Measurements from ENCODE around the gene NHS.

The NHS gene

DNA sequence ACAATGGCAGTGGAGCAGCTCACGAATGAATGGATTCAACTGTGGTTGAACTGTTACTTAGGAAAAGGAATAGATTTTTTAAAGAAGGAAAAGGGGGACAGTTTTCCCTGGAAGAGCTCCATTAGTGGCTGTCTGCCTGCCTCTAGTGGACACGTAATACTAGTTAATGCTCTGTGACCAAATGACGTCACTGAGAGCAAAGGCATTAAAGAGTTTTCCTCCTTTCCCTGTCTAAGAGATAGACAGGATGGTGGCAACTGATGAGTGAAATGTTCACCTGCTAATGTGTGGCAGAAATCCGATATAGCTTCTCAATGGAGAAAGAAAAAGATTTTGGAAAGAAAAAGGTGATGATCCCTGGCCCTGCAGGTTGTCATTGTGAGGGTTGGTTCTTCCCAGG is 310.0 kb downstream of the NHS start:
- Histone ChIP-seq H3F3A (ENCODE audit: control insufficient read depth, insufficient read depth) (no peaks in the 10 kb centered on the region), H3K79me2 (ENCODE audit: control insufficient read depth, low read length) (no peaks in the 10 kb centered on the region), H3K4me3 (ENCODE audit: low read length) (no peak overlapping the region), H3K4me1 (ENCODE audit: control insufficient read depth, low read length) (no peaks in the 10 kb centered on the region), H3K27ac (ENCODE audit: low read depth, low read length) (no peak overlapping the region), H4K20me1 (ENCODE audit: control insufficient read depth, insufficient read depth, low read depth, low read length) (no peaks in the 10 kb centered on the region), H3K9me3 (ENCODE audit: control insufficient read depth, insufficient read depth, low read length) (no peaks in the 10 kb centered on the region), H3K9me2 (replicated peaks; ENCODE audit: control insufficient read depth, low read length) (no peaks in the 10 kb centered on the region), H3K4me2 (ENCODE audit: low read length) (no peak overlapping the region), H3K36me3 (ENCODE audit: control insufficient read depth, low read length) (no peaks in the 10 kb centered on the region), H3K27me3 (ENCODE audit: control insufficient read depth, low read length) (no peaks in the 10 kb centered on the region)
- TF ChIP-seq, protein P1, sequence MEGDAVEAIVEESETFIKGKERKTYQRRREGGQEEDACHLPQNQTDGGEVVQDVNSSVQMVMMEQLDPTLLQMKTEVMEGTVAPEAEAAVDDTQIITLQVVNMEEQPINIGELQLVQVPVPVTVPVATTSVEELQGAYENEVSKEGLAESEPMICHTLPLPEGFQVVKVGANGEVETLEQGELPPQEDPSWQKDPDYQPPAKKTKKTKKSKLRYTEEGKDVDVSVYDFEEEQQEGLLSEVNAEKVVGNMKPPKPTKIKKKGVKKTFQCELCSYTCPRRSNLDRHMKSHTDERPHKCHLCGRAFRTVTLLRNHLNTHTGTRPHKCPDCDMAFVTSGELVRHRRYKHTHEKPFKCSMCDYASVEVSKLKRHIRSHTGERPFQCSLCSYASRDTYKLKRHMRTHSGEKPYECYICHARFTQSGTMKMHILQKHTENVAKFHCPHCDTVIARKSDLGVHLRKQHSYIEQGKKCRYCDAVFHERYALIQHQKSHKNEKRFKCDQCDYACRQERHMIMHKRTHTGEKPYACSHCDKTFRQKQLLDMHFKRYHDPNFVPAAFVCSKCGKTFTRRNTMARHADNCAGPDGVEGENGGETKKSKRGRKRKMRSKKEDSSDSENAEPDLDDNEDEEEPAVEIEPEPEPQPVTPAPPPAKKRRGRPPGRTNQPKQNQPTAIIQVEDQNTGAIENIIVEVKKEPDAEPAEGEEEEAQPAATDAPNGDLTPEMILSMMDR (IDR thresholded peaks at IDR 0.05; ENCODE audit: low read depth, low read length, poor library complexity, severe bottlenecking): no peak
- TF ChIP-seq EZH2phosphoT487 (IDR thresholded peaks at IDR 0.05; ENCODE audit: borderline replicate concordance, low read length): no peak

DNA sequence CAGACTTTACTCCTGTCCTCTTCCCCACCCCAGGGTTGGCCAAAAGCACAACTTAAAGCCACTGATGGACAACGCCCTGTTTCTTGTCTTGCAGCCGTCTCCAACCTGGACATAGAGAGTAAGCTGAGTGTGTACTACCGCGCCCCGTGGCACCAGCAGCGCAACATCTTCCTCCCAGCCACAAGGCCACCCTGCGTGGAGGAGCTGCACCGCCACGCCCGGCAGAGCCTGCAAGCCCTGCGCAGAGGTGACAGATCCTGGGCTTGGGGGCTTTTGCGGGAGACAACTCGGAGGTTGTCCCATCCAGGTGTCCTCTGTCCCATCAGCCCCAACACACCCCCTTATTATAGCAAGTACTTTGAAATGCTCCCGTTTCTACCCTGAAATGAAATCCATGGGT is 312.6 kb downstream of the NHS start:
- Histone ChIP-seq H3K27ac (ENCODE audit: low read depth, low read length) (no peak overlapping the region), H3K4me2 (ENCODE audit: low read length) (no peak overlapping the region), H4K20me1 (ENCODE audit: control insufficient read depth, insufficient read depth, low read depth, low read length) (no peaks in the 10 kb centered on the region), H3F3A (ENCODE audit: control insufficient read depth, insufficient read depth) (no peaks in the 10 kb centered on the region), H3K4me1 (ENCODE audit: control insufficient read depth, low read length) (no peaks in the 10 kb centered on the region), H3K9me3 (ENCODE audit: control insufficient read depth, insufficient read depth, low read length) (no peaks in the 10 kb centered on the region), H3K79me2 (ENCODE audit: control insufficient read depth, low read length) (no peaks in the 10 kb centered on the region), H3K27me3 (ENCODE audit: control insufficient read depth, low read length) (no peaks in the 10 kb centered on the region), H3K36me3 (ENCODE audit: control insufficient read depth, low read length) (no peaks in the 10 kb centered on the region), H3K4me3 (ENCODE audit: low read length) (no peak overlapping the region), H3K9me2 (replicated peaks; ENCODE audit: control insufficient read depth, low read length) (no peaks in the 10 kb centered on the region)
- TF ChIP-seq EZH2phosphoT487 (IDR thresholded peaks at IDR 0.05; ENCODE audit: borderline replicate concordance, low read length): no peak
- TF ChIP-seq, protein P1 (IDR thresholded peaks at IDR 0.05; ENCODE audit: low read depth, low read length, poor library complexity, severe bottlenecking): no peak

- Histone ChIP-seq H3K79me2 (ENCODE audit: control insufficient read depth, low read length) (no peaks in the 10 kb centered on the region), H3K9me3 (ENCODE audit: control insufficient read depth, insufficient read depth, low read length) (no peaks in the 10 kb centered on the region), H4K20me1 (ENCODE audit: control insufficient read depth, insufficient read depth, low read depth, low read length) (no peaks in the 10 kb centered on the region), H3K4me3 (ENCODE audit: low read length) (no peak overlapping the region), H3K27ac (ENCODE audit: low read depth, low read length) (no peak overlapping the region), H3K27me3 (ENCODE audit: control insufficient read depth, low read length) (no peaks in the 10 kb centered on the region), H3K4me1 (ENCODE audit: control insufficient read depth, low read length) (no peaks in the 10 kb centered on the region), H3K4me2 (ENCODE audit: low read length) (no peak overlapping the region), H3K36me3 (ENCODE audit: control insufficient read depth, low read length) (no peaks in the 10 kb centered on the region), H3K9me2 (replicated peaks; ENCODE audit: control insufficient read depth, low read length) (no peaks in the 10 kb centered on the region), H3F3A (ENCODE audit: control insufficient read depth, insufficient read depth) (no peaks in the 10 kb centered on the region)
- TF ChIP-seq, protein P1 (IDR thresholded peaks at IDR 0.05; ENCODE audit: low read depth, low read length, poor library complexity, severe bottlenecking): peak; percentile 55
- no peak for TF ChIP-seq EZH2phosphoT487 (IDR thresholded peaks at IDR 0.05; ENCODE audit: borderline replicate concordance, low read length)
Measured at GRCh38 chrX:17689971-17690409, 315.0 kb downstream of the NHS start.

All from DOHH2 (cell line).